SU-DHL-6 (cell line): ENCODE data around the gene MAP2K1.

Experiments
- CTCF ChIP-seq: fragments of 200-600 bp; sonication (generic); IDR thresholded peaks from one replicate; pipeline ENCODE4 v1.5.1; 2017; ENCODE audit warnings: antibody characterized with exemption, mild to moderate bottlenecking, low read length, moderate library complexity; ENCODE audit not compliant: insufficient read depth, poor library complexity, severe bottlenecking
- EZH2phosphoT487 ChIP-seq: fragments of 200-600 bp; sonication (generic), shearing (Covaris generic); conservative IDR thresholded peaks from 2 replicates; pipeline ENCODE4 v1.6.1; 2018; ENCODE audit warnings: mild to moderate bottlenecking, antibody characterized with exemption, low read length, moderate library complexity, mixed read lengths

DNA sequence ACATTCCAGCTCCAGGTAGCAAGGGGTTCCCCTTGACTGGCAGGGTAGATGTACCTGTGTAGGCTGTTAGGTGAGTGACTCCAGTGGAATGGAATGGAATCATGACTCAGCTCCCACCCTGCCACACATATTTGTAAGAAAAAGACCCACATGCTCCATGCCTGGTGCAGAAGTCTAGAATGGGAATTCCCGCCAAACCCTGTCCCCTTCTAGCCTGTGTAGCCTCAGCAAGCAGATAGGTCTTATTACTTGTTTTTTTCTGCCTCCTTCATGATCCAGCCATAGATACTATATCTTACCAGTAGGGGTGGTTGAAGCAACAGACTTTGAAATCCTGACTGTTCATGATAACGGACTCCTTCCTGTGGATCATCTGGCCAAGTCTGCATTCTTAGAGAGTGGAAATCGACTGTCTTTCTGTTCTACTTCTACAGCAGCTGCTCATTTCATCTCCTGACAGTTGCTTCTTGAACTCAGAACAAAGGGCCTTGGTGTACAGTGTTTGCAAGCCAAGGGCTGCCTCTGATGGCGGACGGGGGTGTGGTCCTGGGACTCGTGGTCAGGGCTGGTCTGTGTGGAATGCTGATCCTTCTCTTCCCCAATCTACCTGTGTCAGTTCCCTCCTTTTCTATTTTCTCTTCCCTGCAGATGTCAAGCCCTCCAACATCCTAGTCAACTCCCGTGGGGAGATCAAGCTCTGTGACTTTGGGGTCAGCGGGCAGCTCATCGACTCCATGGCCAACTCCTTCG lies 94.6 kb downstream of the MAP2K1 start:
- TF ChIP-seq CTCF, result no peak
- no peak for TF ChIP-seq EZH2phosphoT487
